GM12892 (cell line): ENCODE measurements around the gene FXYD6.

Experiments
- POLR2A ChIP-seq: IDR thresholded peaks from 2 replicates; pipeline ENCODE4 v1.6.1; 2011; ENCODE audit warnings: low read depth, low read length, control low read depth
- POLR2AphosphoS5 ChIP-seq: IDR thresholded peaks from 2 replicates; pipeline ENCODE4 v1.6.1; 2011; ENCODE audit warnings: low read depth, low read length, control low read depth
- TAF1 ChIP-seq: IDR thresholded peaks from 2 replicates; pipeline ENCODE4 v1.6.1; 2011; ENCODE audit warnings: low read depth, mild to moderate bottlenecking, control low read depth, low read length, borderline replicate concordance

GRCh38 chr11:117917591-117918151 is 41.2 kb upstream of the FXYD6 start:
- TF ChIP-seq POLR2A, result no peak
- no peak for TF ChIP-seq POLR2AphosphoS5
- TF ChIP-seq TAF1, result no peak
